ENCODE data around the gene SSBP4.
A peak's percentile ranks its signal among the peaks of the same experiment; 100 is the strongest.

SSBP4 gene

DNA sequence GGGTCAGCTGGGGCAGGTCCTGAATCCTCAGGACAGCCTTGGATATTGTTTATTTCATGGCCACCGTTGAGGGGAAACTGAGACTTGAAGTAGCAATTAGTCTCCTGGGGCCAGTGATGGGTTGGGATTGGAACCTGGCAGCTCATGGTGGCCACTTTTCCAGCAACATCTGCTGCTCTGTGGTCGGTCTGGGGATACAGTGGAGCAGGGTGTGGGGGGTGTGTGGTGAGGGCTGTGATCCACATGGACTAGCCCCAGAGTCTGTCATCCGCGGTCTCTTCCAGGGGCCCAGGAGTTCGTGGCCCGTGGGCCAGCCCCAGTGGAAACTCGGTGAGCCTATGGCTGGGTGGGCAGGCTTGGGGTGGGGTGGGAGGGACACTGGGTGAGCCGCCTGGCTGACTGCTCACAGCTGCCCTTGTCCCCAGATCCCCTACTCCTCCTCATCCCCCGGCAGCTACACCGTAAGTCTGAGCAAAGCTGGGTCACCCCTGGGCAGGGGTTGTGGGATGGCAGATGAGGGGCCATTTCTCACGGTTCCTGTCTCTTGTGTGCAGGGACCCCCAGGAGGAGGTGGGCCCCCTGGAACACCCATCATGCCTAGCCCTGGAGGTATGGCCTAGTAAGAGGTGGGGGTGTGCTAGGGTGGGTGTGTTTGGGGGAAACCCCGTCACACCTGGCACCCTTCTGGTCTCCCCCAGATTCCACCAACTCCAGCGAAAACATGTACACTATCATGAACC lies 13.2 kb downstream of the SSBP4 start:
- Histone ChIP-seq H2AFZ (ENCODE audit: low read depth, low read length, severe bottlenecking) (no peak overlapping the region), H3K27ac (ENCODE audit: low read depth, low read length) (no peak overlapping the region)

GRCh38 chr19:18433015-18433691 lies 14.0 kb downstream of the SSBP4 start:
- TF ChIP-seq CTCF (IDR thresholded peaks at IDR 0.05; ENCODE audit: insufficient read depth, low read length, poor library complexity, severe bottlenecking) (no peak), EZH2phosphoT487 (conservative IDR thresholded peaks at IDR 0.05; ENCODE audit: low read length) (no peak)
- no peak overlapping the region for H2AFZ ChIP-seq (ENCODE audit: low read depth, low read length, severe bottlenecking)
- H3K4me2 ChIP-seq (ENCODE audit: low read depth, low read length, poor library complexity, severe bottlenecking): peak overlapping the region; percentile 38
- no peaks in the 10 kb centered on the region for H4K20me1 ChIP-seq (ENCODE audit: low read depth, low read length)
- no peak overlapping the region for H3K27ac ChIP-seq (ENCODE audit: low read depth, low read length)
- no peaks in the 10 kb centered on the region for H3K27me3 ChIP-seq (ENCODE audit: low read length)
- H3K79me2 ChIP-seq (ENCODE audit: insufficient read depth, low read length): no peaks in the 10 kb centered on the region
- H3K9me2 ChIP-seq (replicated peaks; ENCODE audit: insufficient read depth, low read length): no peaks in the 10 kb centered on the region
- H3K4me3 ChIP-seq (ENCODE audit: insufficient read depth, low read length, poor library complexity, severe bottlenecking): no peak overlapping the region
- H3K9me3 ChIP-seq (ENCODE audit: insufficient read depth, low read length): no peaks in the 10 kb centered on the region
- H3K36me3 ChIP-seq (ENCODE audit: low read length): no peaks in the 10 kb centered on the region
- peak overlapping the region; percentile 27; the same call in 1 of the 2 replicates for H3K9ac ChIP-seq (ENCODE audit: low read length)
- H3F3A ChIP-seq (ENCODE audit: insufficient read depth): no peaks in the 10 kb centered on the region

More for the DNA sequence above, 13.2 kb downstream of the SSBP4 start:
- TF ChIP-seq CTCF (IDR thresholded peaks at IDR 0.05; ENCODE audit: insufficient read depth, low read length, poor library complexity, severe bottlenecking) (no peak), EZH2phosphoT487 (conservative IDR thresholded peaks at IDR 0.05; ENCODE audit: low read length) (no peak)
- Histone ChIP-seq H3K9me3 (ENCODE audit: insufficient read depth, low read length) (no peaks in the 10 kb centered on the region), H3K36me3 (ENCODE audit: low read length) (no peaks in the 10 kb centered on the region), H3K4me3 (ENCODE audit: insufficient read depth, low read length, poor library complexity, severe bottlenecking) (no peak overlapping the region), H3K4me2 (ENCODE audit: low read depth, low read length, poor library complexity, severe bottlenecking) (peak overlapping the region; percentile 38), H3K9ac (ENCODE audit: low read length) (0 out of 2 replicates have a peak overlapping the region, but pooled peaks have one; percentile 27), H3K79me2 (ENCODE audit: insufficient read depth, low read length) (no peaks in the 10 kb centered on the region), H3K27me3 (ENCODE audit: low read length) (no peaks in the 10 kb centered on the region), H4K20me1 (ENCODE audit: low read depth, low read length) (no peaks in the 10 kb centered on the region), H3F3A (ENCODE audit: insufficient read depth) (no peaks in the 10 kb centered on the region), H3K9me2 (replicated peaks; ENCODE audit: insufficient read depth, low read length) (no peaks in the 10 kb centered on the region)

GRCh38 chr19:18433735-18434398 lies 14.7 kb downstream of the SSBP4 start:
- Histone ChIP-seq H2AFZ (ENCODE audit: low read depth, low read length, severe bottlenecking) (no peak overlapping the region), H3K79me2 (ENCODE audit: insufficient read depth, low read length) (no peaks in the 10 kb centered on the region), H3K9me3 (ENCODE audit: insufficient read depth, low read length) (no peaks in the 10 kb centered on the region), H3K9me2 (replicated peaks; ENCODE audit: insufficient read depth, low read length) (no peaks in the 10 kb centered on the region), H3F3A (ENCODE audit: insufficient read depth) (peaks cover 2% of the 10 kb centered on the region), H3K9ac (ENCODE audit: low read length) (no peak overlapping the region), H3K4me3 (ENCODE audit: insufficient read depth, low read length, poor library complexity, severe bottlenecking) (no peak overlapping the region), H3K27me3 (ENCODE audit: low read length) (no peaks in the 10 kb centered on the region), H3K27ac (ENCODE audit: low read depth, low read length) (no peak overlapping the region), H3K36me3 (ENCODE audit: low read length) (no peaks in the 10 kb centered on the region), H3K4me2 (ENCODE audit: low read depth, low read length, poor library complexity, severe bottlenecking) (no peak overlapping the region), H4K20me1 (ENCODE audit: low read depth, low read length) (no peaks in the 10 kb centered on the region)
- no peak for TF ChIP-seq CTCF (IDR thresholded peaks at IDR 0.05; ENCODE audit: insufficient read depth, low read length, poor library complexity, severe bottlenecking)
- TF ChIP-seq EZH2phosphoT487 (conservative IDR thresholded peaks at IDR 0.05; ENCODE audit: low read length): no peak

Data from SU-DHL-6 (cell line).